GM18868 (cell line): Measurements from ENCODE around the gene GLRA3.
A peak's percentile ranks its signal among the peaks of the same experiment; 100 is the strongest.
"Not testable (repeated sequence)": the region's sequence is repeated elsewhere in the genome, so short reads cannot be mapped to it uniquely, and the experiment has no call there.

Experiments
- ATAC-seq: cut with Tn5 transposase; IDR thresholded peaks from one replicate; pipeline ENCODE4 v1.9.1; 2021; ENCODE audit warnings: mild to moderate bottlenecking, moderate library complexity; ENCODE audit not compliant: unreplicated experiment

The GLRA3 gene

GRCh38 chr4:174828845-174829701 lies at the start of gene GLRA3:
TSS of gene GLRA3 (minus strand) at chr4:174829247. CDS start at chr4:174828811, 436 bp downstream.
- peak; percentile 93 for ATAC-seq

- no peak for ATAC-seq
Observed at GRCh38 chr4:174874898-174875297, 45.9 kb upstream of the GLRA3 start.

- peak; percentile 56 for ATAC-seq
Observed at GRCh38 chr4:174873931-174874330, 44.9 kb upstream of the GLRA3 start.

- ATAC-seq = not testable (repeated sequence)
Observed at GRCh38 chr4:174873146-174873545, 44.1 kb upstream of the GLRA3 start.

- ATAC-seq = no peak
Observed at GRCh38 chr4:174871407-174871806, 42.4 kb upstream of the GLRA3 start.

GRCh38 chr4:174870311-174870710 lies 41.3 kb upstream of the GLRA3 start:
- no peak for ATAC-seq

GRCh38 chr4:174869339-174869738 lies 40.3 kb upstream of the GLRA3 start:
- no peak for ATAC-seq

- no peak for ATAC-seq
Observed at GRCh38 chr4:174867903-174868302, 38.9 kb upstream of the GLRA3 start.

GRCh38 chr4:174865418-174865985 lies 36.5 kb upstream of the GLRA3 start:
- ATAC-seq = no peak

- no peak for ATAC-seq
Observed at GRCh38 chr4:174864031-174864430, 35.0 kb upstream of the GLRA3 start.

GRCh38 chr4:174860588-174860987 lies 31.5 kb upstream of the GLRA3 start:
- ATAC-seq = no peak

GRCh38 chr4:174859904-174860303 lies 30.9 kb upstream of the GLRA3 start:
- ATAC-seq = peak; percentile 70

GRCh38 chr4:174856926-174857800 lies 28.1 kb upstream of the GLRA3 start:
- ATAC-seq = no peak

- ATAC-seq = no peak
Observed at GRCh38 chr4:174855050-174855449, 26.0 kb upstream of the GLRA3 start.

- ATAC-seq = no peak
Observed at GRCh38 chr4:174853629-174854028, 24.6 kb upstream of the GLRA3 start.

- ATAC-seq = no peak
Observed at GRCh38 chr4:174848596-174848995, 19.5 kb upstream of the GLRA3 start.

GRCh38 chr4:174847801-174848427 lies 18.9 kb upstream of the GLRA3 start:
- no peak for ATAC-seq

- ATAC-seq = no peak
Observed at GRCh38 chr4:174835536-174835935, 6.5 kb upstream of the GLRA3 start.

- no peak for ATAC-seq
Observed at GRCh38 chr4:174834477-174834876, 5.4 kb upstream of the GLRA3 start.

GRCh38 chr4:174826660-174827059 lies 2.4 kb downstream of the GLRA3 start:
- no peak for ATAC-seq

- ATAC-seq = no peak
Observed at GRCh38 chr4:174815282-174815681, 13.8 kb downstream of the GLRA3 start.
